Astrocyte of the cerebellum (primary cell): Measurements from ENCODE around the gene UBR3.

Source experiments
- DNase-seq: peaks from one replicate; pipeline ENCODE4 v3.0.0-alpha.2; 2011; ENCODE audit warnings: low read depth
- H3K4me3 ChIP-seq: 2 replicates; pipeline ENCODE4 v1.5.1; 2011; ENCODE audit warnings: mild to moderate bottlenecking, low read depth, low read length, moderate library complexity
- in situ Hi-C: cut with HindIII; loops from 2 replicates; pipeline ENCODE4 v1.10.0; 2017; ENCODE audit warnings: low sequenced_read_pairs
- TF ChIP-seq, protein P1 (sequence below): IDR thresholded peaks from 2 replicates; pipeline ENCODE4 v1.5.1; 2012; ENCODE audit warnings: low read length, low read depth, moderate library complexity, mild to moderate bottlenecking; ENCODE audit errors: missing control alignments

UBR3 gene

DNA sequence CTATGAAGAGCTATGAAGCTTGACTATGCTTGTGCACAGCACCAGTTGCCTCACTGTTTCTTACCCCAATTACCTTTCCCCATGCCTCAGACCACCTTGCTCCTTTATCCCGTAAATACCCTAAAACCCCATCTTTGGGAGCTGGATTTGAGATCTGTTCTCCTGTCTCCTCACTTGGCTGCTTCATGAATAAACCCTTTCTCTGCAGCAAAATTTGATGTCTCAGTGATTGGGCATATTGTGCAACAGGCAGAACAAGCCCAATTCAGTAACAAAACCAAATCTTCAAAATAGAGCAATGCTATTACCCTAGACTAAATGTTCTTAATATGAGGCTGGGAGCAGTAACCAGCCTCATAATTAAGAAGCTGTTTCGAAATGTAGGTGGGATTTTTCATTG lies 32.1 kb upstream of the UBR3 start:
- no peak for DNase-seq
- TF ChIP-seq, protein P1, sequence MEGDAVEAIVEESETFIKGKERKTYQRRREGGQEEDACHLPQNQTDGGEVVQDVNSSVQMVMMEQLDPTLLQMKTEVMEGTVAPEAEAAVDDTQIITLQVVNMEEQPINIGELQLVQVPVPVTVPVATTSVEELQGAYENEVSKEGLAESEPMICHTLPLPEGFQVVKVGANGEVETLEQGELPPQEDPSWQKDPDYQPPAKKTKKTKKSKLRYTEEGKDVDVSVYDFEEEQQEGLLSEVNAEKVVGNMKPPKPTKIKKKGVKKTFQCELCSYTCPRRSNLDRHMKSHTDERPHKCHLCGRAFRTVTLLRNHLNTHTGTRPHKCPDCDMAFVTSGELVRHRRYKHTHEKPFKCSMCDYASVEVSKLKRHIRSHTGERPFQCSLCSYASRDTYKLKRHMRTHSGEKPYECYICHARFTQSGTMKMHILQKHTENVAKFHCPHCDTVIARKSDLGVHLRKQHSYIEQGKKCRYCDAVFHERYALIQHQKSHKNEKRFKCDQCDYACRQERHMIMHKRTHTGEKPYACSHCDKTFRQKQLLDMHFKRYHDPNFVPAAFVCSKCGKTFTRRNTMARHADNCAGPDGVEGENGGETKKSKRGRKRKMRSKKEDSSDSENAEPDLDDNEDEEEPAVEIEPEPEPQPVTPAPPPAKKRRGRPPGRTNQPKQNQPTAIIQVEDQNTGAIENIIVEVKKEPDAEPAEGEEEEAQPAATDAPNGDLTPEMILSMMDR: no peak
- H3K4me3 ChIP-seq: no peak overlapping the region
- in situ Hi-C loops: no loop called here

DNA sequence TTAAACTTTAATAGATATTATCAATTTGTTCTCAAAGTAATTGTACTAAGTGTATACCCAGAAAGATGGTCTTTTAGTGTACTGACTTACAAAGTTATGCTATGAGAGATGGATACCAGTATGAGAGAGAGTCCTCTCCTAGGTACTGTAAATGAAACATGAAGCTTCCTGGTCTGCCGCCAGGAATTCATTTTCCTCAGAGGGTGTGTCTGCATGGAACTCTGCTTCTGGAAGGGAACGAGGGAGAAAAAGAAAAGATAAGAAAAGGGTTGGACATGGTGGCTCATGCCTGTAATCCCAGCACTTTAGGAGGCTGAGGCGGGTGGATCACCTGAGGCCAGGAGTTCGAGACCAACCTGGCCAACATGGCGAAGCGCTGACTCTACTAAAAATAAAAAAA lies 30.8 kb upstream of the UBR3 start:
- in situ Hi-C loops: no loop called here
- no peak for DNase-seq
- no peak overlapping the region for H3K4me3 ChIP-seq
- TF ChIP-seq, protein P1: no peak

DNA sequence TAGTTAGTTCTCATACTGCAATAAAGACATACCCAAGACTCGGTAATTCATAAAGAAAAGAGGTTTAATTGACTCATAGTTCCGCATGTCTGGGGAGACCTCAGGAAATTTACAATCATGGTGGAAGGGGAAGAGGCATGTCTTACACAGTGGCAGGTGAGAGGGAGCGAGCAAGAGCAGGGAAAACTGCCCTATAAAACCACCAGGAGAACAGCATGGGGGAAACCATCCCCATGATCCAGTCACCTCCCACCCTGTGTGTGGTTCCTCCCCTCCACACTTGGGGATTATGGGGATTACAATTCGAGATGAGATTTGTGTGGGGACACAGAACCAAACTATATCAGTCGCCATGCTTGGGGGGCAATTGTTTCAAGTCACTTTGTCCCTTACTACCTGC lies 29.7 kb upstream of the UBR3 start:
- in situ Hi-C loops: no loop called here
- DNase-seq: no peak
- no peak overlapping the region for H3K4me3 ChIP-seq
- TF ChIP-seq, protein P1: no peak

DNA sequence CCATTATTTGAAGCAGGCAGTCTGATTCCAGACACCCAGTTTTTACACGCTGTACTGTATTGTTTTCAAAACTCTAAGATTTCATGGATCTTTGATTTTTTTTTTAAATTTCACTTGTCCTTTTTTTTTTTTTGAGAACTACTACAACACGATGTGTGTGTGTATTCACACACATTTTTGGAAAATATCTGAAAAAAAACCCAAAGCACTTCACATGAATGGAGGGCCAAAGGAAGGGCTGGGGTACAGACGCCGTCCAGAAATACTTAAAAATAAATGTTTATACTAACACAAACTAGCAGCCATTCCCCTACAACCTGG lies 28.9 kb upstream of the UBR3 start:
- in situ Hi-C loops: no loop called here
- no peak for DNase-seq
- peak overlapping the region; percentile 67 for H3K4me3 ChIP-seq
- TF ChIP-seq, protein P1: no peak

DNA sequence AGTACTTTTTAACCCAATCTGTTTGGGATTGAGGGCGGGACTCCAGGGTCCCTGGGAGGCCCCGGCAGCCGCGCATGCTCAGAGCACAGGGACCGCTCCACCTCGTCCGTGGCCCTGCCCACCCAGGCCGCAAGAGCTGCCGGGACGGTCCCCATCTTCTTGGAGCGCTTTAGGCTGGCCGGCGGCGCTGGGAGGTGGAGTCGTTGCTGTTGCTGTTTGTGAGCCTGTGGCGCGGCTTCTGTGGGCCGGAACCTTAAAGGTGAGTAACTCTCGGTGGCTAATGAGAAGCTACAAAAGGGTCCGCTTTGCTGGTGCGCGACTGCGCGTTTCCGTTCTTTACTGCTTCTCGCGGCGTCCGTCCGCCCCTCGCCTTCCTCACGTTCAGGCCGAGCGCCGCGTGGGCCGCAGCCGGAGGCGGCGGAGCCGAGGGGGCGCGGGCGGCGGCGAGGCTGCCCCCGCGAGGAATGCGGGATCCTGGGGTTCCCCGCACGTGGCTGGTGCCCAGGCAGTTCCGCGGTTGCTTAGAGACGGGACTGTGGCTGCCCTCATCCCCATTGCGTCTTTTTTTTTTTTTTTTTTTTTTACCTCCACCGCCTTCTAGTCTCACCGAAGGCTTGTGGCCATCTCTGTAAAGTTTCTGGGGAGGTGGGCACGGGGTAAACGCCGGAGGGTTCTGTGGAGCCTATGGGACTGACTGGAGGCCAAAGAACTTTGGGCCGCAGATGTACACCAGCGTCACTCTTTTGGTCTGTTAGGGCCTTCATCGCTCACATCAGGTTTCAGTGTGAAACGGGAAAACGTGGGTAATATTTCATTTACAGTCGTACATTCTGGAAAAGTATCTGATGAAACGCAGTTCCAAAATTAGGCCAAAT lies 28.3 kb upstream of the UBR3 start, which contains the start of gene SSB:
Gene SSB, plus strand, starts transcription at position 154 of the 875 bp plus-strand sequence. CDS start 2,090 bp downstream, outside the sequence.
- H3K4me3 ChIP-seq: peak within 1 kb of the TSS; percentile 67
- in situ Hi-C loops: no loop called here
- TF ChIP-seq, protein P1: no peak
- peak; percentile 82 for DNase-seq

DNA sequence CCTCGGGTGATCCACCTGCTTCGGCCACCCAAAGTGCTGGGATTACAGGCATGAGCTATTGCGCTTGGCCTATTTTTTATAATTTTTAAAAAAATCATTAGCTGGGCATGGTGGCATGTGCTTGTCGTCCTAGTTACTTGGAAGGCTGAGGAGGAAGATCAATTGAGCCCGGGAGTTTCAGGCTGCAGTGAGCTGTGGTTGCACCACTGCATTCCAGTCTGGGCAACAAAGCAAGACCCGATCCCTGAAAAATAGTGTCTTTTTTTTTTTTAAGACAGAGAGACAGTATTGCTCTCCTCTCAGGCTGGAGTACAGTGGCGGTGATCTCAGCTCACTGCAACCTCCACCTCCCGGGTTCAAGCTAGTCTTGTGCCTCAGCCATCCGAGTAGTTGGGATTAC lies 23.8 kb upstream of the UBR3 start:
- no peak overlapping the region for H3K4me3 ChIP-seq
- DNase-seq: no peak
- in situ Hi-C loops: no loop called here
- TF ChIP-seq, protein P1: no peak
